Measurements from ENCODE around the gene KAZN.
A peak's percentile ranks its signal among the peaks of the same experiment; 100 is the strongest.

The KAZN gene

GRCh38 chr1:14677292-14677971 lies 78.9 kb downstream of the KAZN start:
- no peak for DNase-seq (ENCODE audit: low read depth)

DNA sequence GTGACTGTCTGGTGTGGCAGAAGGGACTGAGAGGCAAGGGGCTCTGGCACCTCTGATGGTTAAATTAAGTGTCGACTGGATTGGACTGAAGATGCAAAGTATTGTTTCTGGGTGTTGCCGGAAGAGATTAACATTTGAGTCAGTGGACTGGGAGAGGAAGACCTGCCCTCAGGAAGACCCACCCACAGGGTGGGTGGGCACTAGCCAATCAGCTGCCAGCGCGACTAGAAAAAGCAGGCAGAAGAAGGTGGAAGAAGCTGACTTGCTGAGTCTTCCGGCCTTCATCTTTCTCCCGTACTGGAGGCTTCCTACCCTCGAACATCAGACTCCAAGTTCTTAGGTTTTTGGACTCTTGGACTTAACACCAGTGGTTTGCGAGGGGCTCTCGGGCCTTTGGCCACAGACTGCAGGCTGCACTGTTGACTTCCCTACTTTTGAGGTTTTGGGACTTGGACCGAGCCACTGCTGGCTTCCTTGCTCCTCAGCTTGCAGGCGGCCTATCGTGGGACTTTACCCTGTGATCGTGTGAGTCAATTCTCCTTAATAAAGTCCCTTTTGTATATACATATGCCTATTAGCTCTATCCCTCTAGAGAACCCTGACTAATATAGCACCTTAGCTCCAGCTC lies 79.6 kb downstream of the KAZN start:
- DNase-seq (ENCODE audit: low read depth): no peak

DNA sequence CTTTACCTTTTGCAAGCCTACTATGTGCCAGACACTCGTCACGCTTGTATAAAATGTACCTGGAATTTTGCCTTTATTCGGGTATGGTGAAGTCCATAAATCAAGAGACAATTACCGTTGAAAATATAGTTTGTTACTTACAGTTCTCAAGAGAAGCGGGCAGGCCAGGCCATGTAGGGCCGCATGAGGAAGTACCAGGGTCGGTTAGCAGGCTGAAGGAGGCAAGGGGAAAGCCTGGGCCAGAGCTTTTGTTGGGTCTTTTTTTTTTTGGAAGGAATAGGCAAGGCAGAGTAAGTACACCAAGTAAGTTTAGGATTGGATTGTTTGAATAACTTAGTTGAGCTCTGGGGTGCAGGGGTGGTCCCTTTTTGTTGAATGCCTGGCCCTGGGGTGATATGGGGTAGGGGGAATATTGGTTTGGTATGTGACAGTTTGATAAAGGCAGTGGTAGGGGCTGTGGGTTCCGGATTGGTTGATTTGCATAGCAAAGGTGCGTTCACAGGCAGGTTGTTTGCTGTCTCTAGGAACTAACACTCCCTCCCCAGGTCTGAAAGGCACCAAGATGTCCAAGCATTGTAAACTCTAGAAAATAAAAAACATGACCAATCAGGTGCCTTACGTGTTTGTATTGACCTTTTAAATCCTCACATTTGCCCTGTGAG lies 80.7 kb downstream of the KAZN start:
- no peak for DNase-seq (ENCODE audit: low read depth)

DNA sequence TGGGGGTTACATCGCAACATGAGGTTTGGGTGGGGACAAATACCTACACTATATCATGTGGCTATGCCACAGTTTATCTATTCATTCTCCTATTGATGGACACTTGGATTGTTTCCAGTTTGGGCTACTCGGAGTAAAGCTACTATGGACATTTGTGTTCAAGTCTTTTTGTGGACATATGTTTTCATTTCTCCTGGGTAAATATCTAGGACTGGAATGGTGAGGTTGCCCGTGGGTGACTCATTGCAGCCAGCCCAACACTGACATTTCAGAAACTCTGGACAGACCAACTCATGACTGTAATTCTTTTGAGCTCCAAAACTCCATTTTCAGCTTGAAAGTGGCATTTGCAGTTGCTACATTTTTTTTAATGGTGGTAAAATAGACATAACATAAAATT lies 82.7 kb downstream of the KAZN start:
- peak; percentile 49 for DNase-seq (ENCODE audit: low read depth)

GRCh38 chr1:14682941-14683621 lies 84.6 kb downstream of the KAZN start:
- DNase-seq (ENCODE audit: low read depth): no peak

GRCh38 chr1:14685078-14685477 lies 86.6 kb downstream of the KAZN start:
- no peak for DNase-seq (ENCODE audit: low read depth)

GRCh38 chr1:14686701-14687100 lies 88.2 kb downstream of the KAZN start:
- no peak for DNase-seq (ENCODE audit: low read depth)

GRCh38 chr1:14687147-14687546 lies 88.7 kb downstream of the KAZN start:
- no peak for DNase-seq (ENCODE audit: low read depth)

DNA sequence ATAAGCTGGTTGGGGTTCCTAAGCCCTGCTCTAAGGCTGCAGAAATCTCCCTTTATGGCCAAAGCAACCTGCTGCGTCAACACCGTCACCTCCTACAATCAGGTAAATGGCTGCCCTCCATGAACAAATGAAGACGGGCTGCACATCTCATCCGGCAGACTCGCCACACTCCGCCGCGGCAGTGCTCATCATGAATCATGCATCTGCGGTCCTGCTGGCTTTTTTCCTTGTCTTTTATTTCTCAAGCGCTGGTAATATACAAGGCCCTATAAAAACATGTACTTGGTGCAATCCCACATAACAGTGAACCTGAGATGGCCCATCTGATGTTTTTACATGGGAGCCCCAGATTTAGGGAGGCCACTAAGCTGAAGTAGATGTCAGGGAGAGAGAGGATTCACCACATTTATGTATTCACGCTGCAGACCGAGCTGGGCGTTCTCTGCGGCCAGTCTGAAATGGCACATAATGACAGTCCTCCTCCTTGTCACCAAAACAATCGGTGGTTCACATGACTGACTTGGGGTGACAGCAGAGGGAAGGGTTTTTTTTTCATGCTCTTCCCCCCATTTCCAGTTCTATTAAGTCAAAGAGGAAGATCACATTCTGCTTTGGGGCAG lies 91.6 kb downstream of the KAZN start:
- DNase-seq (ENCODE audit: low read depth): no peak

GRCh38 chr1:14693949-14694348 lies 95.5 kb downstream of the KAZN start:
- DNase-seq (ENCODE audit: low read depth): no peak

DNA sequence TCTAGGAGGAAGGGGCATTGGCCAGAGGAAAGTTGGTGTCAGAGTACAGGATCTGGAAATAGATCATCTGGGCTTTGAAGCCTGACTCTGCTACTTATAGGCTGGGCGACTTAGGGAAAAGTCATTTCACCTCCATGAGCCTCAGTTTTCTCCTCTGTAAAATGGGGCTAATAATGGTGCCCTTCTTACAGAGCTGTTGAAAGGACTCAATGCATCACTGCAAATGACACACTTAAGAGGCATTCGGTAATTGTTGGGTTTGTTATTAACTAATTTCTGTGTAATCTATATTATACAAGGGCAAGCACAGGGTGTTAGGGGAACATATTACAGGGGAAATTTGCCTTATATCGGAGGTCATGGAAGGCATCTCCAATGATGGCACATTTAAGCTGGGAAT lies 96.1 kb downstream of the KAZN start:
- DNase-seq (ENCODE audit: low read depth): no peak

GRCh38 chr1:14696761-14697160 lies 98.3 kb downstream of the KAZN start:
- no peak for DNase-seq (ENCODE audit: low read depth)

- DNase-seq (ENCODE audit: low read depth): no peak
Measured at GRCh38 chr1:14697353-14697752, 98.9 kb downstream of the KAZN start.

DNA sequence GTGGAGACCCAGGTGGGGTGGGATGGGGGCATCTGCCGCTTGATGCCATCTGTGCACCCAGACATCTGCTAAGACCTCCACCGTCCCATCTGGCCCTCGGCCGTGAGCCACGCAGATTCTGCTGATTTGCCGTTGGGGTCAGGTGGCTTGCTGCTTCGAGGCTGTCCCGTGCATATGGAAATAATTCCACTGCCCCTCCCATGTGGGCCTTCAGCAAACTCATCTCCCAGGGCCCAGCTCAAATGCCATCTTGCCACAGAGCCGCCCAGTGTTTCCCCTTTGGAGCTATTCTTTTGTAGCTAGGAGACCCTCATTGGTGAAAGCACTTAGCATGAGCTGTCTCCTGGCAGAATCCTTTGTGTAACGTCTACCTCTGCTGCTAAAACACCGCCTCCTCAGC lies 99.8 kb downstream of the KAZN start:
- no peak for DNase-seq (ENCODE audit: low read depth)

- DNase-seq (ENCODE audit: low read depth): no peak
Measured at GRCh38 chr1:14699620-14700019, 101.1 kb downstream of the KAZN start.

DNA sequence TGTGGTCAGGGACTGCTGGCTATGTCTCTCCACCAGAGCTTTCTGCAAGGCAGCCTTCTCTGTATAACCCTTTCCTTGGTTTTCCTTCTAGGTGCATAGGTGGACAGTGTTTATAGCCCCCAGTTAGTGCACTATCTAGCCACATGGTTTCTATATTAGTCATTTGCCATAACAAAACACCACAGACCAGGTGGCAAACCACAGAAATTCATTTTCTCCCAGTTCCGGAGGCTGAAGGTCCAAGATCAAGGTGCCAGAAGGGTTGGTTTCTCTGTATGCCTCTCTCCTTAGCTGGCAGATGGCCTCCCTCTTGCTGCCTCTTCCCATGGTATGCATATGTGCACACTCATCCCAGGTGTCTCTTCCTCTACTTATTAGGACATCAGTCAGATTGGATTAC lies 106.4 kb downstream of the KAZN start:
- DNase-seq (ENCODE audit: low read depth): no peak

DNA sequence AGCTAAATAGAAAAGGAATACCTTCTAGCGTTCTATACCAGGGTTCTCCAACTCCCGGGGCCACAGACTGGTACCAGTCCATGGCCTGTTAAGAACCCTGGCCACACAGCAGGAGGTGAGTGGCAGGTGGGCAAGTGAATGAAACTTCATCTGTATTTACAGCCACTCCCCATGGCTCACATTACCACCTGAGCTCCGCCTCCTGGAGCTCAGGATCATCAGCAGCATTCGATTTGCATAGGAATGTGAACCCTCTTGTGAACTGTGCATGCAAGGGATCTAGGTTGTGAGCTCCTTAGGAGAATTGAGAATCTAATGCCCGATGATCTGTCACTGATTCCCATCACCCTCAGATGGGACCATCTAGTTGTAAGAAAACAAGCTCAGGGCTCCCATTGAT lies 107.3 kb downstream of the KAZN start:
- no peak for DNase-seq (ENCODE audit: low read depth)

DNA sequence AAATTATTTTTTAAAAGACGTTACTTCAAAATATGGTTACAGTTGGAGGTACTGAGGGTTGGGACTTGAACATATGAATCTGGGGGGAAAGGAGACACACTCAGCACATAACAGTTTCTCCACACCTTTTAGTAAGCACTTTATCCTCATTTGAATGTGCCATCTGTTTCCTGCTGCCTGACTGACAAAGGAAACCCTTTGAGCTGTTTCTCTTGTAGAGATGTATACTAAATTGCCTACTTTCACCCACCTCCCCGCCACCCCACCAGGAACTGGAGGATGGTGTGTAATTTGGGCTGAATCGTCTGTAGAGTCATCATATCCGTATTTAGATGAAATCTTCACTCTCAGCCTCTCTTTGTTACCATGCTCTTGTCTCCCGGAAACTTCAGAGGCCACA lies 108.1 kb downstream of the KAZN start:
- no peak for DNase-seq (ENCODE audit: low read depth)

- no peak for DNase-seq (ENCODE audit: low read depth)
Measured at GRCh38 chr1:14707531-14708445, 109.3 kb downstream of the KAZN start.

- no peak for DNase-seq (ENCODE audit: low read depth)
Measured at GRCh38 chr1:14710331-14710730, 111.8 kb downstream of the KAZN start.

GRCh38 chr1:14712136-14712535 lies 113.7 kb downstream of the KAZN start:
- DNase-seq (ENCODE audit: low read depth): no peak

Measured in fibroblast of gingiva (primary cell).